22Rv1 (cell line): ENCODE measurements around the gene RNU6-9.
A peak's percentile ranks its signal among the peaks of the same experiment; 100 is the strongest.

Source experiments
- H3K27ac ChIP-seq: fragments of 450-650 bp; 2 replicates; pipeline ENCODE4 v1.5.1; 2017
- CTCF ChIP-seq: fragments of 450-650 bp; IDR thresholded peaks from 2 replicates; pipeline ENCODE4 v1.5.1; 2017; ENCODE audit warnings: mild to moderate bottlenecking
- ZFX ChIP-seq: fragments of 450-650 bp; IDR thresholded peaks from 2 replicates; pipeline ENCODE4 v1.6.1; 2017; ENCODE audit warnings: antibody characterized with exemption, borderline replicate concordance

The RNU6-9 gene

DNA sequence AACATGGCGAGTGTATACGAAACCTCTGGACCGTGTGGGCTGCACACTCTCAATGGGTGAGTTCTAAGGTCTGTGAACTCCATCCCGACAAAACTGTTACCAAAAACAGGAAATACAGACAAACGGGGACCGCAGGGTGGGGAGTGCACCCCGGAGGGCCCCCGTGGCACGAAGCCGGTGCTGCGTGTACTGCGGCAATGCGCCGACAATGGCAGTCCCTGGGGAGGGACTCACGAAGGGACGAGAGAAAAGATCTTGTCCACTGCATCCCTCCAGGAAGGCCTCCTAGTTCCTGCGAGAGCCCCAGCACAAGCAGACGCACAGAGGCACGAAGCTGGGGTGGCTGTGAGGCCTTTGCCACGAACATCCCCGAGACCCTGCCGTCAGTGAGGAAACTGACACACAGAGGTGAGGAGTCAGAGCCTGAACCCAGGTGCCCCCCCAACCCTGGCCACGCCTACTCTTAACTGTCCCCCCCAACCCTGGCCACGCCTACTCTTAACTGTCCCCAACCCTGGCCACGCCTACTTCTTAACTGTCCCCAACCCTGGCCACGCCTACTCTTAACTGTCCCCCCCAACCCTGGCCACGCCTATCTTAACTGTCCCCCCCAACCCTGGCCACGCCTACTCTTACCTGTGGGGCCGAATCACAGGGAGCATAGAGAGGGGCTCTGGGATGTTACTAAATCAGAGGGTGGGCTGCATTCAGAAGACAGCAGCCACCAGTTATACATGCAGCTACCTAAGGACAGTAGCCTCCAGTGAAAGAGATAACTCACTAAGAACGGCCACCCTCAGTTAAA, 4.5 kb upstream of the RNU6-9 start:
- TF ChIP-seq CTCF: no peak
- no peak for TF ChIP-seq ZFX
- no peak overlapping the region for H3K27ac ChIP-seq

DNA sequence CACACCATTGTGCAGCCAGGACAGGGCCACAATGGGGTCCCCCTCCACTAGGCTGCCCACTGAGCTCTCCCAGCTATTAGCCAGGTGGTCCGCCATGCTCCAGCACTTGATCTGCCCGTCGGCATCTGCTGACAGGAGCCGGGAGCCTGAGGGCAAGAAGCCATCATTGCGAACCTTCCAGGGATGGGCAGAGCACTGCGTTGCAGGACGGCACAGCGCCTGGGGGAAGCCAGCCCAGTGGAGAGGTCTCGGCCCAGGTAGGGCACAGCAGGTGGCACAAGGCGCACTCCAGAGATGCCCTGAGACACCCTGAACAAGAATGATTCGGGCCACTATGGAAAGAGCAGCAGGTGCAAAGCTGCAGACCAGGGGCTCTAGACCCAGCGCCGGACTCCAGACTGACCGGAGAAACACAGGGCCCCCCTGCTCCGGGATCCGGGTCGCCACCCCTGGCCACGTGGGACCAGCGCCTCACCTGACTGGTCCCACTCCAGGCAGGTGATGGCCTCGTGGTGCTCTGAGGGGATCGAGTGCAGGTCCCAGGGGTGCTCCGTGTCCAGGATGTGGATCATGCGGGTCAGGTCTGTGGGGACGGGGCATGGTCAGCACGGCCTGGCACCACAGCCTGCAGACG, 3.5 kb upstream of the RNU6-9 start:
- no peak for TF ChIP-seq ZFX
- no peak overlapping the region for H3K27ac ChIP-seq

- TF ChIP-seq CTCF: no peak
- no peak for TF ChIP-seq ZFX
- H3K27ac ChIP-seq: no peak overlapping the region
Observed at GRCh38 chr19:890831-891230, 2.5 kb upstream of the RNU6-9 start.

DNA sequence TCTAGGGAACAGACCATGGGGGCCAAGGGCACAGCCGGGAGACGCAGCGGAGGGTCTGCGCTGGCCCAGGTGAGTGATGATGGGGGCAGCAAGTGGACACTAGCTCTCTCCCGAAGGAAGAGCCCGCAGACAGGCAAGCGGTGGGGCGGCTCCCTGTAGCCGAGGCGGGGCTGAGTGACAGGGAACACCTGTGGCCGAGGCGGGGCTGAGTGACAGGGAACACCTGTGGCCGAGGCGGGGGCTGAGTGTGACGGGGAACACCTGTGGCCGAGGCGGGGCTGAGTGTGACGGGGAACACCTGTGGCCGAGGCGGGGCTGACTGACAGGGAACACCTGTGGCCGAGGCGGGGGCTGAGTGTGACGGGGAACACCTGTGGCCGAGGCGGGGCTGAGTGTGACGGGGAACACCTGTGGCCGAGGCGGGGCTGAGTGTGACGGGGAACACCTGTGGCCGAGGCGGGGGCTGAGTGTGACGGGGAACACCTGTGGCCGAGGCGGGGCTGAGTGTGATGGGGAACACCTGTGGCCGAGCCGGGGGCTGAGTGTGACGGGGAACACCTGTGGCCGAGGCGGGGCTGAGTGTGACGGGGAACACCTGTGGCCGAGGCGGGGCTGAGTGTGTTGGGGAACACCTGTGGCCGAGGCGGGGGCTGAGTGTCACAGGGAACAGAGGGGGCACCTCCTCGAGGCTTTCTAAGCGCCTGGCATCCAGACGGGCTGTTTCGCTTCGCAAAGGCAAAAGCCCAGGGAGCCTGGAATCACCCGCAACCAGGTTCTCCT, 1.7 kb upstream of the RNU6-9 start:
- peak overlapping the region; percentile 90; the same call in 1 of the 2 replicates for H3K27ac ChIP-seq

DNA sequence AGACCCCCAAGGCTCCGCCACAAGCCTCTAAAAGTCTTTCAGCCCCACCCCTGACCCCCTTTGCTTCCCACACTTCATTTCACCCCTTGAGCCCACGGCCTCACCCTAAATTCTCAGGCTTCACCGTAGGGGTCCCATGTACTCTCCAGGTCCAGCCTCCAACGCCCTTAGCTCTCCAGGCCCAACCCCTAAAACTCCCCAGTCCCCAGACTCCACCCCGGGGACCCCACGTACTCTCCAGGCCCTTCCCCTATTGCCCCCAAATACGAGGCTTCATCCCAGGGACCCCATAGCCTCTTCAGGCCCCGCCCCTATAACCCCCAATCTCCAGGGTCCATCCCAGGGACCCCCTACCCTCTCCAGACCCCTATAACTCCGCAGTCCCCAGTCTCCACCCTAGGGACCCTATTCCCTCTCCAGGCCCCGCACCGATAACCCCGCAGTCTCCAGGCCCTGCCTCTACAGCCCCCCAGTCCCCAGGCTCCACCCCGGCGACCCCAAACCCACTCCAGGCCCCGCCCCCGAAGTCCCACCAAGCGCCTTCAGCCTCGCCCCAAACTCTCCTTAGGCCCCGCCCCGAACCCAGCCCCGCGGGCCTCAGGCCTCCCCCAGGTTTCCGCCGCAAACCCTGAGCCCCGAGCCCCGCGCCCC, 916 bp upstream of the RNU6-9 start:
- peak overlapping the region; percentile 90 for H3K27ac ChIP-seq

DNA sequence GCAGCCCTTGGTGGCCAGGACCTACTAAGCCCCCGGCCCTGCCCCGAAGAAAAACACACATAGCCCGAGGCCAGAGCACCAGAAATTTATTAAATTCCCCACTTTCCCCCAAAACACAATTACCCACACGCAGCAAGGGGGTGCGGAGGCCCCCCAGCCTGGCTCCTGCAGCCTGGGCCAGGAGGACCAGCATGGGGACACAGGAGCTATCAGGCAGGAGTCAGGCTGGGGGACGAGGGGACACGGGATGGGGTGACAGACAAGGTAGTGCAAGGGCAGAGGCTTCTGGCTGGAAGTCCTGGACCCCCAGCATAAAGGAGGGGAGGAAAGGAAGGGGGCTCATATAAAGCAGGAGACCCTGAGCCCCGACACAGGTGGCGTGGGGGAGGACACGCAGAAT, 3.1 kb downstream of the RNU6-9 start:
- no peak overlapping the region for H3K27ac ChIP-seq
- no peak for TF ChIP-seq ZFX
- no peak for TF ChIP-seq CTCF

More for the DNA sequence above, 916 bp upstream of the RNU6-9 start:
- no peak for TF ChIP-seq CTCF
- TF ChIP-seq ZFX: no peak

- TF ChIP-seq CTCF: no peak
- no peak for TF ChIP-seq ZFX
- no peak overlapping the region for H3K27ac ChIP-seq
Observed at GRCh38 chr19:896999-897398, 3.7 kb downstream of the RNU6-9 start.
